ENCODE data around the gene AFF1. TPM values are rescaled to one million over a fixed set of nuclear protein-coding genes. Genes with fewer than 3 reads are reported as not detected.

The AFF1 gene
- total and polyA plus RNA-seq, 2 of the 4 experiments (the other 2 are of a cell fraction): 7.0 to 9.6 TPM

GRCh38 chr4:87057835-87058355, 123.1 kb downstream of the AFF1 start:
- peak overlapping the region; percentile 10; the same call in 1 of the 2 replicates for H3K27ac ChIP-seq (ENCODE audit: insufficient read depth, low read length)
- ChIA-PET POLR2A (ENCODE audit: unreplicated experiment) (no interaction called here), CTCF (no interaction called here)
- no peak overlapping the region for H3K9ac ChIP-seq (ENCODE audit: low read depth, low read length)
- peaks cover 30% of the 10 kb centered on the region for H4K20me1 ChIP-seq (ENCODE audit: insufficient read depth, low read length)
- no TSS peak for BruUV-seq (replicated peaks)
- peak overlapping the region; percentile 9; the same call in 1 of the 2 replicates for H3K4ac ChIP-seq (ENCODE audit: low read depth, low read length)
- H4K91ac ChIP-seq (ENCODE audit: insufficient read depth, low read depth, low read length): no peak overlapping the region
- H3K4me1 ChIP-seq (ENCODE audit: control insufficient read depth, insufficient read depth, low read length): peaks cover 14% of the 10 kb centered on the region
- no peaks in the 10 kb centered on the region for H3K9me3 ChIP-seq (ENCODE audit: control insufficient read depth, insufficient read depth, low read length)
- peak; percentile 65 for DNase-seq
- in situ Hi-C loops (cut with MboI; ENCODE audit: low sequenced_read_pairs) (no loop called here), intact Hi-C loops (cut with micrococcal nuclease) (loop anchor here (5.0 kb wide), 1 partner anchor 46 kb away; no protein-coding TSS in a partner anchor), dilution Hi-C loops (cut with HindIII; ENCODE audit: low sequenced_read_pairs, unreplicated experiment) (no loop called here)
- no peak overlapping the region for H2AFZ ChIP-seq (replicated peaks; ENCODE audit: low read length, poor library complexity)
- no peak overlapping the region for H3K4me3 ChIP-seq (ENCODE audit: insufficient read depth, low read depth, low read length)
- H3K36me3 ChIP-seq (ENCODE audit: control insufficient read depth, insufficient read depth, low read length): no peaks in the 10 kb centered on the region; the same call in 1 of the 2 replicates
- no peak overlapping the region; the same call in 1 of the 2 replicates for H2BK20ac ChIP-seq (ENCODE audit: low read depth, low read length)
- 0 out of 4 replicates have a peak overlapping the region, but pooled peaks of 1 of the 2 experiments have one; percentile 8 for H4K8ac ChIP-seq (ENCODE audit: low read depth in 2 of 2, low read length in 2 of 2)
- H3K56ac ChIP-seq (ENCODE audit: extremely low read depth, insufficient read depth, low read length): no peak overlapping the region
- peak overlapping the region; percentile 7; the same call in 1 of the 2 replicates for H2AK5ac ChIP-seq (ENCODE audit: low read depth, low read length)
- peak; percentile 66 for ATAC-seq (ENCODE audit: low read depth)
- no peaks in the 10 kb centered on the region for H3K27me3 ChIP-seq (ENCODE audit: control insufficient read depth, insufficient read depth, low read length)
- peaks cover 23% of the 10 kb centered on the region for H3K9me1 ChIP-seq (ENCODE audit: insufficient read depth, low read length)
- no peak overlapping the region for H3K18ac ChIP-seq (ENCODE audit: low read depth, low read length)
- H3K14ac ChIP-seq (replicated peaks; ENCODE audit: low read depth, low read length): 0 out of 2 replicates have a peak overlapping the region, but pooled peaks have one; percentile 17
- H3K4me2 ChIP-seq (ENCODE audit: low read depth, low read length): peak overlapping the region; percentile 31; the same call in 1 of the 2 replicates
- H2BK15ac ChIP-seq (ENCODE audit: low read depth, low read length): peak overlapping the region; percentile 32; the same call in 1 of the 3 replicates
- TF ChIP-seq RAD21 (IDR thresholded peaks at IDR 0.05; ENCODE audit: low read length): no peak
- TF ChIP-seq MXI1 (IDR thresholded peaks at IDR 0.05; ENCODE audit: borderline replicate concordance, low read depth, low read length): no peak
- TF ChIP-seq BHLHE40 (IDR thresholded peaks at IDR 0.05; ENCODE audit: low read depth, low read length): no peak
- no peak for TF ChIP-seq CTCF (conservative IDR thresholded peaks at IDR 0.05; ENCODE audit: low read depth, low read length)
- TF ChIP-seq RFX5 (IDR thresholded peaks at IDR 0.05; ENCODE audit: low read depth, low read length): no peak
- no peak for TF ChIP-seq SMC3 (IDR thresholded peaks at IDR 0.05; ENCODE audit: low read depth, low read length)
- TF ChIP-seq ELK1 (IDR thresholded peaks at IDR 0.05; ENCODE audit: borderline replicate concordance, low read depth, low read length): no peak
- TF ChIP-seq CEBPB (IDR thresholded peaks at IDR 0.05; ENCODE audit: low read depth, low read length): no peak
- TF ChIP-seq MAFK (IDR thresholded peaks at IDR 0.05; ENCODE audit: low read depth, low read length): no peak
- no peak for TF ChIP-seq POLR2A (IDR thresholded peaks at IDR 0.05; ENCODE audit: low read depth, low read length)
- TF ChIP-seq MAZ (IDR thresholded peaks at IDR 0.05; ENCODE audit: borderline replicate concordance, low read depth, low read length): no peak
- TF ChIP-seq RCOR1 (IDR thresholded peaks at IDR 0.05; ENCODE audit: insufficient replicate concordance, low read length): no peak
- no peak for TF ChIP-seq USF2 (IDR thresholded peaks at IDR 0.05; ENCODE audit: low read depth, low read length)
- no peak for TF ChIP-seq NFE2L2 (IDR thresholded peaks at IDR 0.05; ENCODE audit: low read depth, low read length)
- TF ChIP-seq FOS (IDR thresholded peaks at IDR 0.05; ENCODE audit: low read depth, low read length): no peak
- no peak for TF ChIP-seq CHD1 (IDR thresholded peaks at IDR 0.05; ENCODE audit: low read depth, low read length)
- no peak overlapping the region for H2AK9ac ChIP-seq (replicated peaks; ENCODE audit: low read depth, low read length, poor library complexity)
- no peak overlapping the region for H4K5ac ChIP-seq (ENCODE audit: low read depth, low read length)
- peaks cover 25 to 56% of the 10 kb centered on the region in 2 experiments for H3K79me1 ChIP-seq (ENCODE audit: low read depth in 1 of 2, low read length in 2 of 2)
- WGBS, 2 experiments (ENCODE audit: extremely low coverage in 2 of 2, insufficient read length in 1 of 2): no CpG with 5 or more reads among the region's 6 CpGs
- H2BK120ac ChIP-seq (ENCODE audit: low read depth, low read length): no peak overlapping the region
- H3K23ac ChIP-seq (ENCODE audit: low read depth, low read length): 0 out of 2 replicates have a peak overlapping the region, but pooled peaks have one; percentile 25
- H2BK5ac ChIP-seq (ENCODE audit: low read depth, low read length, poor library complexity, severe bottlenecking): no peak overlapping the region

Measured in IMR-90 (cell line).